HTERT RPE-1 (cell line): ENCODE data around the gene SHISA9.

Source experiments
- in situ Hi-C: fragments of 300-500 bp; cut with MboI; formaldehyde crosslinking; loops from 4 replicates; pipeline ENCODE4 v1.14.3; 2020; ENCODE audit warnings: low sequenced_read_pairs

The SHISA9 gene

GRCh38 chr16:13013043-13013442 is 111.6 kb downstream of the SHISA9 start:
- in situ Hi-C loops: no loop called here

GRCh38 chr16:13014476-13014875 is 113.1 kb downstream of the SHISA9 start:
- in situ Hi-C loops: no loop called here

GRCh38 chr16:13018026-13018425 is 116.6 kb downstream of the SHISA9 start:
- in situ Hi-C loops: no loop called here

- in situ Hi-C loops: no loop called here
These were observed 120.6 kb downstream of the SHISA9 start for GRCh38 chr16:13021996-13022395.

GRCh38 chr16:13029786-13030185 is 128.4 kb downstream of the SHISA9 start:
- in situ Hi-C loops: no loop called here

- in situ Hi-C loops: no loop called here
These were observed 129.4 kb downstream of the SHISA9 start for GRCh38 chr16:13030769-13031168.

- in situ Hi-C loops: no loop called here
These were observed 131.5 kb downstream of the SHISA9 start for GRCh38 chr16:13032911-13033310.

- in situ Hi-C loops: no loop called here
These were observed 135.2 kb downstream of the SHISA9 start for GRCh38 chr16:13036600-13036999.

- in situ Hi-C loops: no loop called here
These were observed 137.2 kb downstream of the SHISA9 start for GRCh38 chr16:13038591-13038990.

GRCh38 chr16:13039526-13039925 is 138.1 kb downstream of the SHISA9 start:
- in situ Hi-C loops: no loop called here

- in situ Hi-C loops: no loop called here
These were observed 139.8 kb downstream of the SHISA9 start for GRCh38 chr16:13041180-13041579.

- in situ Hi-C loops: no loop called here
These were observed 140.4 kb downstream of the SHISA9 start for GRCh38 chr16:13041646-13042290.

- in situ Hi-C loops: no loop called here
These were observed 140.9 kb downstream of the SHISA9 start for GRCh38 chr16:13042291-13042685.

- in situ Hi-C loops: no loop called here
These were observed 144.8 kb downstream of the SHISA9 start for GRCh38 chr16:13046061-13046821.

GRCh38 chr16:13047276-13047675 is 145.9 kb downstream of the SHISA9 start:
- in situ Hi-C loops: no loop called here

- in situ Hi-C loops: no loop called here
These were observed 148.3 kb downstream of the SHISA9 start for GRCh38 chr16:13049688-13050087.

GRCh38 chr16:13052431-13052830 is 151.0 kb downstream of the SHISA9 start:
- in situ Hi-C loops: no loop called here

- in situ Hi-C loops: no loop called here
These were observed 154.1 kb downstream of the SHISA9 start for GRCh38 chr16:13055480-13055879.

GRCh38 chr16:13056607-13057006 is 155.2 kb downstream of the SHISA9 start:
- in situ Hi-C loops: no loop called here

GRCh38 chr16:13060932-13061331 is 159.5 kb downstream of the SHISA9 start:
- in situ Hi-C loops: no loop called here

GRCh38 chr16:13061691-13062090 is 160.3 kb downstream of the SHISA9 start:
- in situ Hi-C loops: no loop called here

GRCh38 chr16:13062219-13062618 is 160.8 kb downstream of the SHISA9 start:
- in situ Hi-C loops: no loop called here

- in situ Hi-C loops: no loop called here
These were observed 162.1 kb downstream of the SHISA9 start for GRCh38 chr16:13063457-13063856.
